Stimulated activated memory B cell treated with anti-CD40 and anti-IgM and Interleukin-4, amounts not matched to agents 10 μg/mL and 1 μg/mL and 100 μg/mL, for 72 hours (primary cell): Measurements from ENCODE around the gene NANP.
"Not testable (repeated sequence)": the region's sequence is repeated elsewhere in the genome, so short reads cannot be mapped to it uniquely, and the experiment has no call there.

ENCODE experiments used
- ATAC-seq: fragments of 150-1000 bp; cut with Tn5 transposase; 2 replicates; pipeline ENCODE4 v1.10.0; 2021
- H3K27ac Mint-ChIP-seq: one replicate; pipeline ENCODE4 v1.8.0; 2022; ENCODE audit warnings: mild to moderate bottlenecking, mixed read lengths
- H3K27me3 Mint-ChIP-seq: one replicate; pipeline ENCODE4 v1.8.0; 2022; ENCODE audit warnings: mixed read lengths
- H3K36me3 Mint-ChIP-seq: one replicate; pipeline ENCODE4 v1.8.0; 2022; ENCODE audit warnings: mixed read lengths
- H3K4me1 Mint-ChIP-seq: one replicate; pipeline ENCODE4 v1.8.0; 2022; ENCODE audit warnings: mixed read lengths
- H3K4me3 Mint-ChIP-seq: one replicate; pipeline ENCODE4 v1.8.0; 2022; ENCODE audit warnings: mild to moderate bottlenecking, moderate library complexity, mixed read lengths
- H3K9me3 Mint-ChIP-seq: one replicate; pipeline ENCODE4 v1.8.0; 2022; ENCODE audit warnings: mixed read lengths

Gene NANP

DNA sequence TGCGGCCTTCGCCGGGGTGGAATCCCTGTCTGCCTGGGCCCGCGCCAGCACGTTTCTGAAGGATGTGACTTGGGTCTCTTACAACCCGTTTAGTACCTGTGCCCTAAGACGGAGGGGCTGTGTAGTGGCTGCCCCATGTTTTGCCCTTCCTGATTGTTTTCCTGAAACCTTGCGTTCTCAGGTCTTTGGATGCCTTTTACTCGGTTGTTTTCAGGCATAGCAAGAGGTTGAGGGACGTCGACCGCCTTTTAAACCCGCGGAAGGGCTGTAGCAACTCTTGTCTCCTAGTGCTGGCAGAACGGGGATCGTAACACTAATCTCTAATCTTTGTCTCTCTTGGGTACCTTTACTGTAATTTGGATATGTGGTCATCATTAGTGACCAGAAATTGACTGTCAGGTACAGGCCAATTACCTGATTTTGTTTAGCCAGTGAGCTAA, 706 bp upstream of the NANP start:
- Mint-ChIP-seq H3K27ac (peak overlapping the region; percentile 99), H3K27me3 (no peaks in the 10 kb centered on the region), H3K9me3 (peaks cover 3% of the 10 kb centered on the region), H3K36me3 (peaks cover 15% of the 10 kb centered on the region), H3K4me1 (peaks cover 29% of the 10 kb centered on the region), H3K4me3 (peak overlapping the region; percentile 88)
- no peak for ATAC-seq

- Mint-ChIP-seq H3K36me3 (peaks cover 13% of the 10 kb centered on the region), H3K27me3 (no peaks in the 10 kb centered on the region), H3K9me3 (peaks cover 3% of the 10 kb centered on the region), H3K4me3 (peak overlapping the region; percentile 88), H3K27ac (peak overlapping the region; percentile 99), H3K4me1 (peaks cover 30% of the 10 kb centered on the region)
- peak; percentile 40 for ATAC-seq
Measured at GRCh38 chr20:25623225-25623735, 534 bp downstream of the NANP start.

DNA sequence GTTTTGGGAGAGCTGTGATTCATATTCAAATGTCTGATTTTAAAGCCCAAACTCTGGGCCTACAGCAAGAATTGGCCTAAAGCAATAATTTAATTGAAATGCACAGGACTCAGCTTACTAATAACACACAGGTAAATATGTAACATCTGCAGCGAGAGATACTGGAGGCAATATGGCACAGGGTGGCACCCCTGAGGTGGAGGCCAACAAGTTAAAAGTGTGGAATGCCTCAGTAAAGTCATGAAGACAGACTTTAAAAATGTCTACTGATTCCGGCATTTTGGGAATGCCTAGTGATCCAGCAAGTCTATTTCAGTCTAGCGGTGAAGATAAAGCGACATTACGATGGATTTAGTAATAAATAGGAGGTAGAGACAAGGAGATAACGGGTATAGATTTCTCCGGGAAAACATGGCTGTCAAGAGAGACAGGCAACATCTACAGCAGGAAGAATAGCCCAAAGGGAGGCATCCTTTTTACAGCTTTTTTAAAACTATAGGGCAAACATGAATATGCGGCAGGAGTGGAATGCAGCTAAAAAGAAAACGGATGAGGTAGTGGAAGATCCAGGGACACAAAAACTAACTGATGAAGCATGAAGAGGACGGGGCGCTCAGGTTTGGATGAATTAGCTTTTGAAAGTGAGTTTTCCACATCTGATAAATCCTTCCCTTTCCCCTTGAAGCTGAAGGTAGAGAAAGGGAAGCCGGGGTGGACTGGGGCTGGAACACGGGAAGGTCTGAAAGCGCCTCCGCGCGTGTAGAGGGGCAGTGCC, 1.2 kb downstream of the NANP start:
- H3K27me3 Mint-ChIP-seq = no peaks in the 10 kb centered on the region
- no peak for ATAC-seq
- no peaks in the 10 kb centered on the region for H3K9me3 Mint-ChIP-seq
- H3K4me1 Mint-ChIP-seq = peaks cover 30% of the 10 kb centered on the region
- peaks cover 6% of the 10 kb centered on the region for H3K36me3 Mint-ChIP-seq
- peak overlapping the region; percentile 99 for H3K27ac Mint-ChIP-seq
- peak overlapping the region; percentile 88 for H3K4me3 Mint-ChIP-seq

DNA sequence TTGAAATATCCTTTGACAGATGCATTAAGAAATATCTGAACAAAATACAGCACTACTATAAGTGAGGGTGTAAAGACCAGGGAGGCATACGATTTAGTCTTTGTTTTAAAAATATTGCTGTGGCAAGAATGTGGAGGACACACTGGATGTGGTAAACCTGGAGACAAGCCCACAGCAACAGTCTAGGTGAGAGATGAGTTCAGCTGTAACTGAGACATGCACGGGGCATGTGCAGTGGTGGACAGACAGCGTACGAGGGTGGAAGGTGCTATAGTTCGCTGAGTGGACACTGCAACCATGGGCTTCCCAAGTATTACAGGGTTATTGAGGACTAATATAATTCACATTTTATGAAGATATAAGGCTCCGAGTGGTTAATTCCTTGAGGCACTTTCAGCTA, 1.8 kb downstream of the NANP start:
- H3K4me1 Mint-ChIP-seq = peaks cover 30% of the 10 kb centered on the region
- peak overlapping the region; percentile 88 for H3K4me3 Mint-ChIP-seq
- H3K36me3 Mint-ChIP-seq = peaks cover 6% of the 10 kb centered on the region
- no peaks in the 10 kb centered on the region for H3K9me3 Mint-ChIP-seq
- no peak for ATAC-seq
- no peaks in the 10 kb centered on the region for H3K27me3 Mint-ChIP-seq
- peak overlapping the region; percentile 99 for H3K27ac Mint-ChIP-seq

DNA sequence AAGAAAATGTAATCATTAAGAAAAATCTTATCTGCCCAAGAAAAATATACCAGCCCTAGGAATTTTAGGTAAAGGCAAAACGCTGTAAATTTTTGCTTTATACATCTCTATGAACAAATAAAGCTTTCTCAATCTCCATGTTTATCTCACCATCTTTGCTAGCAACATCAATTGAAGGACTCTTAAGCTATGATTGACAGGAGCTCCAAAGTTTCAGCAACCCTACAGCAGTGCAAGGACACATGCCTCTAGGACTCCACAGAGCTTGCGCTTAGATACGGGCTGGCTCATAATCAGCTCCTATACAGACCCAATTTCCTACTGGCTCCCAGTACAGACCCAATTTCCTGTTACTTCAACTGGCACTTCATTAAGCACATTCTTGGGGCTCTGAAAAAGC, 4.3 kb downstream of the NANP start:
- Mint-ChIP-seq H3K27ac (no peak overlapping the region), H3K4me1 (peaks cover 27% of the 10 kb centered on the region), H3K27me3 (no peaks in the 10 kb centered on the region), H3K4me3 (no peak overlapping the region), H3K36me3 (peaks cover 7% of the 10 kb centered on the region), H3K9me3 (no peaks in the 10 kb centered on the region)
- no peak for ATAC-seq

DNA sequence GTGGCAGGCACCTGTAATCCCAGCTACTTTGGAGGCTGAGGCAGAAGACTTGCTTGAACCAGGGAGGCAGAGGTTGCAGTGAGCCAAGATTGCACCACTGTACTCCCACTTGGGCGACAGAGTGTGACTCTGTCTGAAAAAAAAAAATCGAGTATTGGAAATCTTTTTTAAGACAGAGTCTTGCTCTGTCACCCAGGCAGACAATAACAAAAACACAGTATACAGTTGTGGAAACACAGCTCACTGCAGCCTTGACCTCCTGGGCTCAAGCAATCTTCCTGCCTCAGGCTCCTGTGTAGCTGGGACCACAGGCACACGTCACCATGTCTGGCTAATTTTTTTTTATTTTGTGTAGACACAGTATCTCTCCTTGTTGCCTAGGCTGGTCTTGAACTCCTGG, 15.0 kb downstream of the NANP start:
- H3K4me3 Mint-ChIP-seq = no peak overlapping the region
- H3K27me3 Mint-ChIP-seq = no peaks in the 10 kb centered on the region
- H3K36me3 Mint-ChIP-seq = peaks cover 16% of the 10 kb centered on the region
- no peaks in the 10 kb centered on the region for H3K4me1 Mint-ChIP-seq
- no peak for ATAC-seq
- H3K27ac Mint-ChIP-seq = no peak overlapping the region
- no peaks in the 10 kb centered on the region for H3K9me3 Mint-ChIP-seq

- no peak overlapping the region for H3K27ac Mint-ChIP-seq
- H3K4me1 Mint-ChIP-seq = no peaks in the 10 kb centered on the region
- ATAC-seq = no peak
- H3K36me3 Mint-ChIP-seq = peaks cover 10% of the 10 kb centered on the region
- H3K27me3 Mint-ChIP-seq = peaks cover 9% of the 10 kb centered on the region
- no peak overlapping the region for H3K4me3 Mint-ChIP-seq
- H3K9me3 Mint-ChIP-seq = no peaks in the 10 kb centered on the region
Measured at GRCh38 chr20:25606094-25606695, 17.6 kb downstream of the NANP start.

- Mint-ChIP-seq H3K4me3 (no peak overlapping the region), H3K4me1 (no peaks in the 10 kb centered on the region), H3K9me3 (no peaks in the 10 kb centered on the region), H3K27me3 (peaks cover 18% of the 10 kb centered on the region), H3K27ac (no peak overlapping the region), H3K36me3 (peaks cover 7% of the 10 kb centered on the region)
- no peak for ATAC-seq
Measured at GRCh38 chr20:25605148-25605547, 18.7 kb downstream of the NANP start.

- no peak overlapping the region for H3K27ac Mint-ChIP-seq
Measured at GRCh38 chr20:25604611-25605010, 19.2 kb downstream of the NANP start.

DNA sequence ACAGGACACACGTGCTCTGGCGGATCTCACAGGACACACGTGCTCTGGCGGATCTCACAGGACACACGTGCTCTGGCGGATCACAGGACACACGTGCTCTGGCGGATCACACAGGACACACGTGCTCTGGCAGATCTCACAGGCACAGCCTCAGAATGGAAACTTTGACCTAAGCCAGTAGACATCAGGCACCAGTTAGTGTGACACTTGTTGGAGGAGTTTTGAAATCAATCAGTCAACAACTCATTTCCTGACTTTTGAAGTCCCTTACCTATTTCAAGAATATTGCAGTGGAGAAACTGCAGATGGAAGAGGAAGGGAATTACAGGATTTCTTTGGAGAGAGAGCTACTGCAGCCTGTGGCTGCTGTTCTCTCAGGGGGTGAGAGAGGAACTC, 20.9 kb downstream of the NANP start:
- not testable (repeated sequence) for H3K4me3 Mint-ChIP-seq, H3K4me1 Mint-ChIP-seq, H3K27ac Mint-ChIP-seq, H3K9me3 Mint-ChIP-seq, H3K36me3 Mint-ChIP-seq, ATAC-seq
- H3K27me3 Mint-ChIP-seq = peaks cover 18% of the 10 kb centered on the region

More at GRCh38 chr20:25604611-25605010, 19.2 kb downstream of the NANP start:
- Mint-ChIP-seq H3K36me3 (peaks cover 2% of the 10 kb centered on the region), H3K4me1 (no peaks in the 10 kb centered on the region), H3K27me3 (peaks cover 18% of the 10 kb centered on the region), H3K9me3 (no peaks in the 10 kb centered on the region), H3K4me3 (no peak overlapping the region)
- no peak for ATAC-seq

DNA sequence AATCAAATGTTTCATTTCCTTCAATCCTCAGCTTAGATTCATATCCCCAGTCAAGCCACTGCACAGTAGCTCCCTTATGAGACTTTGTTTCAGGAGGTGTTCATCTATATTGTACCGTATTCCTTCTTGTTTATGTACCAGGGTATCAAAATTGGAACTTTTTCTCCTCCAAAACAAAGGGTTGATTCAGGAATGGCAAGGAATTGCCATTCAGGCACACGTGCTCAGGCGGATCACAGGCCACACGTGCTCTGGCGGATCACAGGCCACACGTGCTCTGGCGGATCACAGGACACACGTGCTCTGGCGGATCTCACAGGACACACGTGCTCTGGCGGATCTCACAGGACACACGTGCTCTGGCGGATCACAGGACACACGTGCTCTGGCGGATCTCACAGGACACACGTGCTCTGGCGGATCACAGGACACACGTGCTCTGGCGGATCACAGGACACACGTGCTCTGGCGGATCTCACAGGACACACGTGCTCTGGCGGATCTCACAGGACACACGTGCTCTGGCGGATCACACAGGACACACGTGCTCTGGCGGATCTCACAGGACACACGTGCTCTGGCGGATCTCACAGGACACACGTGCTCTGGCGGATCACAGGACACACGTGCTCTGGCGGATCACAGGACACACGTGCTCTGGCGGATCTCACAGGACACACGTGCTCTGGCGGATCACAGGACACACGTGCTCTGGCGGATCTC, 21.5 kb downstream of the NANP start:
- not testable (repeated sequence) for H3K4me1 Mint-ChIP-seq, H3K27ac Mint-ChIP-seq, H3K36me3 Mint-ChIP-seq, H3K9me3 Mint-ChIP-seq, ATAC-seq, H3K4me3 Mint-ChIP-seq
- peaks cover 18% of the 10 kb centered on the region for H3K27me3 Mint-ChIP-seq

GRCh38 chr20:25601659-25602058, 22.2 kb downstream of the NANP start:
- no peaks in the 10 kb centered on the region for H3K9me3 Mint-ChIP-seq
- H3K4me1 Mint-ChIP-seq = no peaks in the 10 kb centered on the region
- no peak overlapping the region for H3K27ac Mint-ChIP-seq
- H3K36me3 Mint-ChIP-seq = no peaks in the 10 kb centered on the region
- H3K4me3 Mint-ChIP-seq = no peak overlapping the region
- H3K27me3 Mint-ChIP-seq = peaks cover 18% of the 10 kb centered on the region
- no peak for ATAC-seq

DNA sequence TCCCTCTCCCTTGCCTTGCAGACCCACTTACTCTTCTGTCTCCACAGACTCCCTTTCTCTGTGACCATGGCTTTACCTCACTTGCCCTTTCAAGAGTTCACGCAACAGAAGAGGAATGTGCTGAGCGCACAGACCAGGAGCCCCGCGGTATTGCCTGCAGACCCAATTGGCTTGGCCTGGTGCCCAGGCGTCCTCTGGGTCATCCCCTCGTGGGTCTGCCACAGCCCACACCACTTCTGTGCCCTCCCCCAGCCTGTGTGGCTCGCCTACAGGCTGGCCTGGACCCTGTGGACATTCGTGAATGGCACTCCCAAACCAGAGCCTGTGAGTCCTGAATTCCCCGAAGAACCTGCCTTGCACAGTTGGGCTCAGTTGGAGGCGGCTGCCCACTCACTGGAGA, 23.2 kb downstream of the NANP start:
- ATAC-seq = no peak
- no peaks in the 10 kb centered on the region for H3K36me3 Mint-ChIP-seq
- no peaks in the 10 kb centered on the region for H3K4me1 Mint-ChIP-seq
- peaks cover 18% of the 10 kb centered on the region for H3K27me3 Mint-ChIP-seq
- no peak overlapping the region for H3K4me3 Mint-ChIP-seq
- no peak overlapping the region for H3K27ac Mint-ChIP-seq
- H3K9me3 Mint-ChIP-seq = no peaks in the 10 kb centered on the region

DNA sequence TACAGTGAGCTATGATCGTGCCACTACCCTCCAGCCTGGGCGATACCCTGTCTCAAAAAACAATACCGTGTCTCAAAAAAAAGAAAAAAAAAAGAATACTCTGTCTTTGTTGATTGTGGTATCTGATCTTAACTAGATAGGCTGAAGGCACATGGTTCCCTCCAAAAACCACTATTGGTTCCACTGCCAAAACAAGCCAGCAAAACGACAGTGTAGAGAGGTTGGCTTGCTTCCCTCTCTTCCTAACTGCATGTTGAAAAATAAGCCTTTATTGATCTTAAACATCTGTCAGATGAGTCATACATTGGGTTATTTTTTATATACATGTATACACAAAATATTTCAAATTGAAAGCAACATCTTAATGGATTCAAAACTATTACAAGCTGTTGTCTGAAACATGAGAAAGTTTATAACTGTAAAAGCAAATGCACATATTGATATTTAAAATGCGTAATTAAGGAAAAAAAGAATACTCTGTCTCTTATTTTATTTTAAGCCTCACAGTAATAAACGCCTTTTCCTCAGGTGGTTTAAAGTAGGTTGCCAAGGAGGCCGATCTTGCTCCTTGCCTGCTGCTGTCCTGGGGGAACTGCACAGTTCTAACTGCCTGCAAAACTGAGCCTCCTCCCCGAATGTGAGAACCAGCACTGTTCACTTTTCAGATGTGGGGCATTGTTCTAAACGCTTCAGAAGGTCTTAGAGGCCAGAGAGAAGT, 31.5 kb downstream of the NANP start:
- Mint-ChIP-seq H3K4me3 (no peak overlapping the region), H3K27ac (no peak overlapping the region), H3K4me1 (no peaks in the 10 kb centered on the region), H3K27me3 (no peaks in the 10 kb centered on the region), H3K9me3 (no peaks in the 10 kb centered on the region), H3K36me3 (no peaks in the 10 kb centered on the region)
- no peak for ATAC-seq

GRCh38 chr20:25590778-25591177, 33.0 kb downstream of the NANP start:
- not testable (repeated sequence) for H3K4me3 Mint-ChIP-seq, H3K4me1 Mint-ChIP-seq, H3K9me3 Mint-ChIP-seq, H3K27ac Mint-ChIP-seq, H3K27me3 Mint-ChIP-seq, H3K36me3 Mint-ChIP-seq, ATAC-seq
